Esophagus squamous epithelium (tissue), 4 donors: ENCODE data around the gene SLC17A2.

ENCODE experiments used
- CTCF ChIP-seq, 6 experiments: fragments of 450-650 bp in 4 of 6; fragments of 200-600 bp in 2 of 6; sonication (generic) in 2 of 6; IDR thresholded peaks; one replicate each; pipeline ENCODE4 v1.5.1; 2016 to 2019; ENCODE audit warnings: antibody characterized with exemption in 6 of 6, mild to moderate bottlenecking in 4 of 6, moderate library complexity in 4 of 6
- POLR2A ChIP-seq, 4 donors: fragments of 450-650 bp; IDR thresholded peaks; one replicate each; pipeline ENCODE4 v1.6.1; 2017; ENCODE audit warnings: antibody characterized with exemption in 4 of 4, mild to moderate bottlenecking in 4 of 4, moderate library complexity in 3 of 4

GRCh38 chr6:25922301-25922700 lies 8.2 kb downstream of the SLC17A2 start:
- TF ChIP-seq POLR2A (IDR thresholded peaks at IDR 0.05) (no peak), CTCF (IDR thresholded peaks at IDR 0.05) (no peak)
